Transverse colon (tissue), 4 donors: Measurements from ENCODE around the gene LDLRAD4. TPM values are rescaled to one million over a fixed set of nuclear protein-coding genes. Genes with fewer than 3 reads are reported as not detected.
A peak's percentile ranks its signal among the peaks of the same experiment; 100 is the strongest.

Source experiments
- DNase-seq: peaks from one replicate; pipeline ENCODE4 v3.0.0-alpha.2; 2019
- H3K27ac ChIP-seq, 4 donors: fragments of 200-600 bp; sonication (generic); 2 replicates each; pipeline ENCODE4 v1.5.1; 2016 to 2018; ENCODE audit warnings: inconsistent platforms in 4 of 4
- H3K27me3 ChIP-seq: fragments of 200-600 bp; sonication (generic); 2 replicates; pipeline ENCODE4 v1.5.1; 2017; ENCODE audit warnings: inconsistent platforms
- H3K36me3 ChIP-seq, 4 donors: fragments of 200-600 bp; sonication (generic); 2 replicates each; pipeline ENCODE4 v1.5.1; 2017 to 2019; ENCODE audit warnings: inconsistent platforms in 4 of 4
- H3K4me1 ChIP-seq, 4 donors: fragments of 200-600 bp; sonication (generic); 2 replicates each; pipeline ENCODE4 v1.5.1; 2017 to 2020; ENCODE audit warnings: inconsistent platforms in 4 of 4
- H3K4me3 ChIP-seq, 4 donors: fragments of 200-600 bp; sonication (generic); 1 replicate in 1 of 4; 2 replicates in 3 of 4; pipeline versions ENCODE4 v1.5.1 to v1.6.1; 2017 to 2019; ENCODE audit warnings: inconsistent platforms in 4 of 4
- H3K9me3 ChIP-seq, 2 donors: fragments of 200-600 bp; sonication (generic); 2 replicates each; pipeline ENCODE4 v1.5.1; 2017 to 2019; ENCODE audit warnings: inconsistent platforms in 2 of 2
- CTCF ChIP-seq, 5 experiments: fragments of 200-600 bp in 3 of 5; fragments of 450-650 bp in 2 of 5; sonication (generic) in 3 of 5; IDR thresholded peaks; 1 replicate in 2 of 5; 2 replicates in 3 of 5; pipeline ENCODE4 v1.5.1; 2016 to 2017; ENCODE audit warnings: antibody characterized with exemption in 5 of 5, inconsistent platforms in 3 of 5, mild to moderate bottlenecking in 2 of 5, moderate library complexity in 1 of 5
- EP300 ChIP-seq: sonication (generic); formaldehyde crosslinking; IDR thresholded peaks from one replicate; pipeline ENCODE4 v1.6.1; 2017; ENCODE audit warnings: antibody characterized with exemption, low read depth
- POLR2A ChIP-seq: fragments of 450-650 bp; IDR thresholded peaks from one replicate; pipeline ENCODE4 v1.6.1; 2016; ENCODE audit warnings: antibody characterized with exemption, mild to moderate bottlenecking, moderate library complexity
- POLR2AphosphoS5 ChIP-seq, 3 donors: sonication (generic); formaldehyde crosslinking; IDR thresholded peaks; one replicate each; pipeline ENCODE4 v1.6.1; 2016; ENCODE audit warnings: antibody characterized with exemption in 3 of 3
- WGBS, 2 donors: methylation state at CpG; one replicate each; pipeline ENCODE4 v1.1.5; 2018; ENCODE audit warnings: low coverage in 1 of 2; 5-methylcytosine and 5-hydroxymethylcytosine counted together
- in situ Hi-C, 4 donors: fragments of 200-750 bp; cut with MboI; loops; one replicate each; pipeline versions ENCODE4 v1.15.0 to v1.15.1; 2017; ENCODE audit warnings: low sequenced_read_pairs in 3 of 4, low pct_ligation_motif_present in 1 of 4, low pct_unique_long_range_greater_than_20kb in 1 of 4
- intact Hi-C: fragments of 100-400 bp; cut with DNase I; formaldehyde crosslinking; loops from one replicate; pipeline ENCODE4 v1.15.1; 2023; ENCODE audit warnings: low total_unique reads
- total RNA-seq, 4 donors: library from RNA; depleted of rRNA; stranded (reverse); fragments of >200 nt; gene quantifications; one replicate each; pipeline ENCODE4 v1.1.0, GENCODE V29; 2016

LDLRAD4 gene
- total RNA-seq, 4 donors from 2014 or later: 34.8 to 277 (median 60.6) TPM

- 91 to 95% methylated on average over 6 to 11 of the region's 11 CpGs for WGBS, 2 donors
Measured at GRCh38 chr18:13409997-13410396, 191.4 kb downstream of the LDLRAD4 start.

GRCh38 chr18:13410471-13410870 lies 191.9 kb downstream of the LDLRAD4 start:
- Histone ChIP-seq H3K4me3 (no peak overlapping the region), H3K36me3 (no peaks in the 10 kb centered on the region), H3K4me1 (peaks cover 0 to 23% (median 5%) of the 10 kb centered on the region in 4 donors), H3K9me3 (no peaks in the 10 kb centered on the region), H3K27ac (peak overlapping the region in 2 of 4 donors; percentile 15 to 34), H3K27me3 (no peaks in the 10 kb centered on the region)
- in situ Hi-C loops: no loop called here
- no peak for DNase-seq
- TF ChIP-seq POLR2AphosphoS5 (IDR thresholded peaks at IDR 0.05) (no peak), EP300 (no peak), CTCF (IDR thresholded peaks at IDR 0.05) (no peak), POLR2A (no peak)
- intact Hi-C loops: no loop called here

More at GRCh38 chr18:13409997-13410396, 191.4 kb downstream of the LDLRAD4 start:
- Histone ChIP-seq H3K4me3 (no peak overlapping the region), H3K4me1 (peaks cover 0 to 18% (median 5%) of the 10 kb centered on the region in 4 donors), H3K27ac (no peak overlapping the region), H3K9me3 (no peaks in the 10 kb centered on the region), H3K36me3 (no peaks in the 10 kb centered on the region), H3K27me3 (no peaks in the 10 kb centered on the region)
- DNase-seq: no peak
- intact Hi-C loops: no loop called here
- in situ Hi-C loops: no loop called here
- TF ChIP-seq POLR2AphosphoS5 (IDR thresholded peaks at IDR 0.05) (no peak), POLR2A (no peak), CTCF (IDR thresholded peaks at IDR 0.05) (no peak), EP300 (no peak)

GRCh38 chr18:13412017-13412416 lies 193.5 kb downstream of the LDLRAD4 start:
- no peaks in the 10 kb centered on the region for H3K9me3 ChIP-seq
- H3K27me3 ChIP-seq: no peaks in the 10 kb centered on the region
- in situ Hi-C loops: no loop called here
- no peaks in the 10 kb centered on the region for H3K36me3 ChIP-seq
- H3K4me3 ChIP-seq: no peak overlapping the region
- TF ChIP-seq POLR2A (no peak), POLR2AphosphoS5 (IDR thresholded peaks at IDR 0.05) (no peak), EP300 (no peak), CTCF (IDR thresholded peaks at IDR 0.05) (no peak)
- intact Hi-C loops: no loop called here
- no peak overlapping the region for H3K27ac ChIP-seq
- DNase-seq: no peak
- 100% methylated on average over 1 of the region's 1 CpG; no CpG with 5 or more reads in 1 of the 2 donors for WGBS, 2 donors
- H3K4me1 ChIP-seq: peaks cover 0 to 39% (median 17%) of the 10 kb centered on the region in 4 donors

- WGBS, 2 donors: 81 to 87% methylated on average over 6 to 8 of the region's 8 CpGs
- H3K27me3 ChIP-seq: no peaks in the 10 kb centered on the region
- no peak overlapping the region for H3K27ac ChIP-seq
- in situ Hi-C loops: no loop called here
- no peaks in the 10 kb centered on the region for H3K36me3 ChIP-seq
- H3K4me3 ChIP-seq: no peak overlapping the region
- no peaks in the 10 kb centered on the region for H3K9me3 ChIP-seq
- peaks cover 4 to 44% (median 19%) of the 10 kb centered on the region in 4 donors for H3K4me1 ChIP-seq
- no peak for DNase-seq
- no peak for TF ChIP-seq POLR2A
- no peak for TF ChIP-seq POLR2AphosphoS5 (IDR thresholded peaks at IDR 0.05)
- TF ChIP-seq EP300: no peak
- no peak for TF ChIP-seq CTCF (IDR thresholded peaks at IDR 0.05)
- intact Hi-C loops: no loop called here
Measured at GRCh38 chr18:13412901-13413300, 194.3 kb downstream of the LDLRAD4 start.
